H9 (cell line): Measurements from ENCODE around the gene COX7A2L. TPM values are rescaled to one million over a fixed set of nuclear protein-coding genes. Genes with fewer than 3 reads are reported as not detected.
"Not testable (repeated sequence)": the region's sequence is repeated elsewhere in the genome, so short reads cannot be mapped to it uniquely, and the experiment has no call there.

Experiments used
- DNase-seq: peaks from one replicate; pipeline ENCODE4 v3.0.0-alpha.2; 2017
- H2AFZ ChIP-seq: one replicate; pipeline ENCODE4 v1.6.1; 2013; ENCODE audit warnings: mild to moderate bottlenecking, low read length, control low read depth, moderate library complexity
- H2AK5ac ChIP-seq: 2 replicates; pipeline ENCODE4 v1.6.1; 2013; ENCODE audit warnings: low read length, control low read depth, mixed read lengths; ENCODE audit not compliant: insufficient read length
- H2BK120ac ChIP-seq: one replicate; pipeline ENCODE4 v1.6.1; 2013; ENCODE audit warnings: low read depth, mild to moderate bottlenecking, low read length, control low read depth, inconsistent platforms; ENCODE audit not compliant: poor library complexity, severe bottlenecking
- H2BK12ac ChIP-seq: 2 replicates; pipeline ENCODE4 v1.6.1; 2013; ENCODE audit warnings: low read length, control low read depth, mixed read lengths, low read depth; ENCODE audit not compliant: insufficient read length
- H2BK15ac ChIP-seq: 2 replicates; pipeline ENCODE4 v1.6.1; 2013; ENCODE audit warnings: low read depth, low read length, control low read depth
- H2BK20ac ChIP-seq: one replicate; pipeline ENCODE4 v1.6.1; 2013; ENCODE audit warnings: low read depth, mild to moderate bottlenecking, low read length, control low read depth, inconsistent platforms; ENCODE audit not compliant: poor library complexity, severe bottlenecking
- H2BK5ac ChIP-seq: 2 replicates; pipeline ENCODE4 v1.6.1; 2013; ENCODE audit warnings: low read length, control low read depth, mixed read lengths; ENCODE audit not compliant: insufficient read length
- H3K14ac ChIP-seq: 2 replicates; pipeline ENCODE4 v1.6.1; 2013; ENCODE audit warnings: low read length, control low read depth; ENCODE audit not compliant: insufficient read depth
- H3K18ac ChIP-seq: 2 replicates; pipeline ENCODE4 v1.6.1; 2013; ENCODE audit warnings: low read depth, mild to moderate bottlenecking, mixed read lengths, low read length, control low read depth; ENCODE audit not compliant: insufficient read length
- H3K23ac ChIP-seq: 2 replicates; pipeline ENCODE4 v1.6.1; 2013; ENCODE audit warnings: low read length, control low read depth, mixed read lengths, low read depth; ENCODE audit not compliant: insufficient read length
- H3K23me2 ChIP-seq: 2 replicates; pipeline ENCODE4 v1.6.1; 2013; ENCODE audit warnings: low read depth, mild to moderate bottlenecking, mixed read lengths, low read length, control low read depth; ENCODE audit not compliant: insufficient read length, poor library complexity, severe bottlenecking
- H3K27ac ChIP-seq: 2 replicates; pipeline ENCODE4 v1.5.1; 2013; ENCODE audit warnings: low read length, control low read depth, mixed read lengths, low read depth; ENCODE audit not compliant: insufficient read length
- H3K27me3 ChIP-seq: 2 replicates; pipeline ENCODE4 v1.6.1; 2013; ENCODE audit warnings: low read length, control low read depth, inconsistent platforms; ENCODE audit not compliant: insufficient read depth
- H3K4ac ChIP-seq: 2 replicates; pipeline ENCODE4 v1.6.1; 2013; ENCODE audit warnings: low read depth, mild to moderate bottlenecking, control low read depth, inconsistent platforms, low read length, moderate library complexity
- H3K4me1 ChIP-seq: 2 replicates; pipeline ENCODE4 v1.6.1; 2013; ENCODE audit warnings: low read length, control low read depth, inconsistent platforms; ENCODE audit not compliant: insufficient read depth
- H3K4me2 ChIP-seq: 2 replicates; pipeline ENCODE4 v1.6.1; 2013; ENCODE audit warnings: low read length, control low read depth, mixed read lengths; ENCODE audit not compliant: insufficient read length, insufficient read depth
- H3K56ac ChIP-seq: 2 replicates; pipeline ENCODE4 v1.6.1; 2013; ENCODE audit warnings: low read depth, mild to moderate bottlenecking, mixed read lengths, low read length, control low read depth; ENCODE audit not compliant: insufficient read length
- H3K79me1 ChIP-seq: 2 replicates; pipeline ENCODE4 v1.6.1; 2013; ENCODE audit warnings: low read depth, mild to moderate bottlenecking, moderate library complexity, low read length, control low read depth, inconsistent platforms; ENCODE audit not compliant: insufficient read depth, poor library complexity, severe bottlenecking
- H3K79me2 ChIP-seq: 2 replicates; pipeline ENCODE4 v1.6.1; 2013; ENCODE audit warnings: low read length, control low read depth, inconsistent platforms; ENCODE audit not compliant: insufficient read depth
- H3K9ac ChIP-seq: 2 replicates; pipeline ENCODE4 v1.6.1; 2013; ENCODE audit warnings: low read length, control low read depth, mixed read lengths; ENCODE audit not compliant: insufficient read length; ENCODE audit errors: extremely low read depth
- H3K9me3 ChIP-seq: one replicate; pipeline ENCODE4 v1.6.1; 2013; ENCODE audit warnings: low read depth, low read length, inconsistent platforms; ENCODE audit not compliant: control insufficient read depth
- H3T11ph ChIP-seq: one replicate; pipeline ENCODE4 v1.6.1; 2013; ENCODE audit warnings: mild to moderate bottlenecking, low read length, control low read depth, inconsistent platforms
- H4K20me1 ChIP-seq: one replicate; pipeline ENCODE4 v1.6.1; 2013; ENCODE audit not compliant: control insufficient read depth, insufficient read length, insufficient read depth
- H4K5ac ChIP-seq: 2 replicates; pipeline ENCODE4 v1.6.1; 2013; ENCODE audit warnings: low read depth, mild to moderate bottlenecking, mixed read lengths, low read length, control low read depth; ENCODE audit not compliant: insufficient read length
- H4K8ac ChIP-seq: replicated peaks from 2 replicates; pipeline ENCODE4 v1.6.1; 2013; ENCODE audit warnings: low read length, control low read depth, mixed read lengths, low read depth; ENCODE audit not compliant: insufficient read length
- H4K91ac ChIP-seq: 2 replicates; pipeline ENCODE4 v1.6.1; 2013; ENCODE audit warnings: low read depth, mild to moderate bottlenecking, moderate library complexity, mixed read lengths, low read length, control low read depth; ENCODE audit not compliant: insufficient read length
- H3K27ac Mint-ChIP-seq, 3 experiments: 2 replicates in 2 of 3; 3 replicates in 1 of 3; pipeline ENCODE4 v1.8.0; 2020 to 2021; ENCODE audit warnings: mixed read lengths in 3 of 3, mild to moderate bottlenecking in 1 of 3, moderate library complexity in 1 of 3
- H3K27me3 Mint-ChIP-seq: 2 replicates; pipeline ENCODE4 v1.8.0; 2021; ENCODE audit warnings: low read depth, mild to moderate bottlenecking, moderate library complexity, mixed read lengths
- H3K36me3 Mint-ChIP-seq, 3 experiments: 2 replicates in 2 of 3; 3 replicates in 1 of 3; pipeline ENCODE4 v1.8.0; 2020 to 2021; ENCODE audit warnings: low read depth in 3 of 3, mixed read lengths in 3 of 3; ENCODE audit not compliant: insufficient read depth in 1 of 3
- H3K4me1 Mint-ChIP-seq, 2 experiments: 2 replicates each; pipeline ENCODE4 v1.8.0; 2020; ENCODE audit warnings: mixed read lengths in 2 of 2
- H3K4me3 Mint-ChIP-seq, 2 experiments: 2 replicates in 1 of 2; 3 replicates in 1 of 2; pipeline ENCODE4 v1.8.0; 2020 to 2021; ENCODE audit warnings: mild to moderate bottlenecking in 2 of 2, mixed read lengths in 2 of 2, moderate library complexity in 1 of 2
- H3K9me3 Mint-ChIP-seq, 2 experiments: 2 replicates in 1 of 2; 3 replicates in 1 of 2; pipeline ENCODE4 v1.8.0; 2020; ENCODE audit warnings: mild to moderate bottlenecking in 2 of 2, mixed read lengths in 2 of 2, moderate library complexity in 1 of 2
- CTCF ChIP-seq: fragments of 200-600 bp; sonication (generic); conservative IDR thresholded peaks from 3 replicates; pipeline ENCODE4 v1.8.0; 2021; ENCODE audit warnings: antibody characterized with exemption, mild to moderate bottlenecking
- WGBS: extraction: QIAGEN DNeasy Blood & Tissue Kit; methylation state at CpG from one replicate; pipeline ENCODE4 v1.1.7; 2013; ENCODE audit warnings: missing lambda C conversion rate, low lambda C conversion rate, mixed read lengths; ENCODE audit not compliant: insufficient read length; ENCODE audit errors: extremely low coverage; 5-methylcytosine and 5-hydroxymethylcytosine counted together
- total RNA-seq: library from RNA; stranded (reverse); gene quantifications from 2 replicates; pipeline ENCODE4 v1.2.1, GENCODE V29; 2021

The COX7A2L gene
- total RNA-seq, 1 experiment from 2014 or later: 102 TPM

GRCh38 chr2:42348113-42348805 lies 12.8 kb downstream of the COX7A2L start:
- no peak overlapping the region for H3K56ac ChIP-seq

GRCh38 chr2:42347518-42347917 lies 13.5 kb downstream of the COX7A2L start:
- not testable (repeated sequence) for H2AFZ ChIP-seq, H3K18ac ChIP-seq, H3K4me2 ChIP-seq, H3K4me1 ChIP-seq, H2BK20ac ChIP-seq, H3K27ac ChIP-seq, H3K4ac ChIP-seq, H3K23me2 ChIP-seq, H2BK15ac ChIP-seq, H2AK5ac ChIP-seq, H3K27me3 Mint-ChIP-seq, H3K79me2 ChIP-seq, H3K9me3 Mint-ChIP-seq, H3K79me1 ChIP-seq, H3K14ac ChIP-seq, H2BK120ac ChIP-seq, H3K56ac ChIP-seq, H3K4me3 Mint-ChIP-seq, H4K91ac ChIP-seq, H4K8ac ChIP-seq, H3K27me3 ChIP-seq, H3T11ph ChIP-seq, H3K9me3 ChIP-seq, H3K4me1 Mint-ChIP-seq, H4K5ac ChIP-seq, H3K27ac Mint-ChIP-seq, DNase-seq, H4K20me1 ChIP-seq, H2BK12ac ChIP-seq, H2BK5ac ChIP-seq, H3K23ac ChIP-seq, H3K9ac ChIP-seq
- H3K36me3 Mint-ChIP-seq: peaks cover 18 to 55% (median 52%) of the 10 kb centered on the region in 3 experiments; a peak in 6 of 7 replicates
- WGBS: no CpG with 5 or more reads among the region's 12 CpGs

More at GRCh38 chr2:42348113-42348805, 12.8 kb downstream of the COX7A2L start:
- H3K79me2 ChIP-seq: peaks cover 4% of the 10 kb centered on the region; the same call in 1 of the 2 replicates
- no peak overlapping the region for H2BK5ac ChIP-seq
- H4K20me1 ChIP-seq: no peaks in the 10 kb centered on the region
- no peak overlapping the region; a peak in 1 of 5 replicates for H3K4me3 Mint-ChIP-seq
- no peaks in the 10 kb centered on the region for H3K27me3 ChIP-seq
- no peaks in the 10 kb centered on the region for H3K27me3 Mint-ChIP-seq
- no peaks in the 10 kb centered on the region for H3K23me2 ChIP-seq
- H3K27ac Mint-ChIP-seq: no peak overlapping the region
- no peak for TF ChIP-seq CTCF
- H2BK20ac ChIP-seq: no peak overlapping the region
- no peak overlapping the region for H3K23ac ChIP-seq
- peaks cover 8% of the 10 kb centered on the region for H3K79me1 ChIP-seq
- no peaks in the 10 kb centered on the region for H3K9me3 Mint-ChIP-seq
- no peak overlapping the region for H4K8ac ChIP-seq
- H4K5ac ChIP-seq: no peak overlapping the region
- no peak overlapping the region for H2BK12ac ChIP-seq
- DNase-seq: no peak
- no peaks in the 10 kb centered on the region for H3K4me1 Mint-ChIP-seq
- H2BK120ac ChIP-seq: no peak overlapping the region
- no peak overlapping the region for H3K4ac ChIP-seq
- H3K9me3 ChIP-seq: no peaks in the 10 kb centered on the region
- H3K18ac ChIP-seq: no peak overlapping the region
- no peak overlapping the region for H2BK15ac ChIP-seq
- H3K27ac ChIP-seq: no peak overlapping the region
- H3K36me3 Mint-ChIP-seq: peaks cover 18 to 56% (median 55%) of the 10 kb centered on the region in 3 experiments; a peak in 6 of 7 replicates
- H3K4me1 ChIP-seq: no peaks in the 10 kb centered on the region
- no peak overlapping the region for H2AK5ac ChIP-seq
- no peak overlapping the region for H3K4me2 ChIP-seq
- H3K9ac ChIP-seq: no peak overlapping the region
- no peak overlapping the region for H3T11ph ChIP-seq
- no peak overlapping the region for H3K14ac ChIP-seq
- no peak overlapping the region for H2AFZ ChIP-seq
- H4K91ac ChIP-seq: no peak overlapping the region
- no CpG with 5 or more reads among the region's 8 CpGs for WGBS
